GM12873 (cell line): ENCODE measurements around the gene HOXA7.

Experiments
- TF ChIP-seq, protein P1 (sequence below): IDR thresholded peaks from 2 replicates; pipeline ENCODE4 v1.5.1; 2012; ENCODE audit warnings: low read depth, mild to moderate bottlenecking, moderate library complexity, low read length, control low read depth; ENCODE audit not compliant: insufficient read depth; ENCODE audit errors: missing control alignments

Gene HOXA7

DNA sequence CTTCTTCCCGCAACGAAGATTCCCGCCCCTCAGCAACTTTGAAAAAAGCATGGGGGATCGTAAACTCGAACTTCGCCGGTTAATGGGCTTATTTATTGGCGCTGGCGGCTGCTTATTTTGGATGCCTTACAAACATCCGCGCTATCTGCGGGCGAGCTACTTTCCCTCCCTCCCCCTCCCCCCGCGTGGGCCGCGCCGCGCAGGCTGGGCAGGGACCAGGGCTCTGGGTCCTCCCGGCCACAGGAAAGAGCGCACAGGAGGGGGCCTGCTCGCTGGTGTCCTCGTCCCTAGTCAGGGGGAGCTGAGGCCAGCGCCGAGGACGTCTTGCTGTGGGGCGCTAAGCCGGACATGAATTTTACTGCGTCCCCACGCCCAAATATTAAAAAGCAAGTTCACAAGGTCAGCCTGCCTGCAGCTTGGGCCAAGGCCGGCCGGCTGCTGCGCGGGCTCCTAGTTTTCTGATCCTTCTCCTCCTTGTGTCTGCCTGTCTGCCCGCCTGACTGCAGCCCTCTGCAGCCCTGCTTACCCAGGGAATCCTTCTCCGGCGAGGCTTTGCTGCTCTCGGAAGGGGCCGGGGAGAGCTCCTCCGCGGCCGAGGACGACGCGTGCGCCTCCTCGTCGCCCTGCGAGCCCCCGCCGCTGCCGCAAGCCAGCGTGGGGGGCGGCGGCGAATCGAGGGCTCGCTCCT lies 16.5 kb upstream of the HOXA7 start:
- TF ChIP-seq, protein P1, sequence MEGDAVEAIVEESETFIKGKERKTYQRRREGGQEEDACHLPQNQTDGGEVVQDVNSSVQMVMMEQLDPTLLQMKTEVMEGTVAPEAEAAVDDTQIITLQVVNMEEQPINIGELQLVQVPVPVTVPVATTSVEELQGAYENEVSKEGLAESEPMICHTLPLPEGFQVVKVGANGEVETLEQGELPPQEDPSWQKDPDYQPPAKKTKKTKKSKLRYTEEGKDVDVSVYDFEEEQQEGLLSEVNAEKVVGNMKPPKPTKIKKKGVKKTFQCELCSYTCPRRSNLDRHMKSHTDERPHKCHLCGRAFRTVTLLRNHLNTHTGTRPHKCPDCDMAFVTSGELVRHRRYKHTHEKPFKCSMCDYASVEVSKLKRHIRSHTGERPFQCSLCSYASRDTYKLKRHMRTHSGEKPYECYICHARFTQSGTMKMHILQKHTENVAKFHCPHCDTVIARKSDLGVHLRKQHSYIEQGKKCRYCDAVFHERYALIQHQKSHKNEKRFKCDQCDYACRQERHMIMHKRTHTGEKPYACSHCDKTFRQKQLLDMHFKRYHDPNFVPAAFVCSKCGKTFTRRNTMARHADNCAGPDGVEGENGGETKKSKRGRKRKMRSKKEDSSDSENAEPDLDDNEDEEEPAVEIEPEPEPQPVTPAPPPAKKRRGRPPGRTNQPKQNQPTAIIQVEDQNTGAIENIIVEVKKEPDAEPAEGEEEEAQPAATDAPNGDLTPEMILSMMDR: no peak

DNA sequence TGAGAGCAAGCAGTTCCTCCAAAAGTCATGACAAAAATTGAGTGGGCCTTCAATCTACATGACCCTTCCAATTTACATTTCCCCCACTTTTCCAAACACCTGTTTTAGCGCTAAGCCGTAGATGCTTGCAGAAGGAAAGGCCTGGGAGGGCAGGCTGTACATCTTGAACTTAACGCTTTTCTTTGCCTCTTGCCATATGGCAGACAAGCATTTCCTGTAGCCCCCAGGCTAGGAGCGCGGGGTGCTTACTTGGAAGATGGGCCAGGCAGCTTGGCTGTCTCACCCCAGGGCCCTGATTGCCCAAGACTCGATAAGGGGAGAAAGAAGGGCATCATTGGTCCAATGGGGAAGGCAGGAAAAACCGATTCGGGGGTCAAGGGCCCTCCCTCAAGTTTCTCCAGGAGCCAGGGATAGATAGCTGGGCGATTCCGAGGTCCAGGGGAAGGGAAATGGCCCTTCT lies 15.9 kb upstream of the HOXA7 start:
- TF ChIP-seq, protein P1: no peak

- TF ChIP-seq, protein P1: no peak
Measured at GRCh38 chr7:27171637-27172314, 15.3 kb upstream of the HOXA7 start.

- TF ChIP-seq, protein P1: no peak
Measured at GRCh38 chr7:27171325-27171636, 14.8 kb upstream of the HOXA7 start.

- TF ChIP-seq, protein P1: no peak
Measured at GRCh38 chr7:27170426-27171324, 14.2 kb upstream of the HOXA7 start.

- TF ChIP-seq, protein P1: no peak
Measured at GRCh38 chr7:27169658-27170425, 13.4 kb upstream of the HOXA7 start.
